Bronchial epithelial cell (primary cell): Measurements from ENCODE around the gene STK31. TPM values are rescaled to one million over a fixed set of nuclear protein-coding genes. Genes with fewer than 3 reads are reported as not detected.

Source experiments
- DNase-seq: peaks from one replicate; pipeline ENCODE4 v3.0.0-alpha.2; 2010; ENCODE audit warnings: low read depth
- FAIRE-seq: peaks from 2 replicates; lab custom pipeline; 2011; peaks lifted over from hg19 to GRCh38; lab: Jason Lieb, UNC
- H3K27me3 ChIP-seq: 2 replicates; pipeline ENCODE4 v1.5.1; 2011; ENCODE audit warnings: low read length; ENCODE audit not compliant: control insufficient read depth, insufficient read depth
- H3K36me3 ChIP-seq: 2 replicates; pipeline ENCODE4 v1.5.1; 2011; ENCODE audit warnings: low read length; ENCODE audit not compliant: control insufficient read depth, insufficient read depth
- H3K4me3 ChIP-seq: 2 replicates; pipeline ENCODE4 v1.5.1; 2011; ENCODE audit warnings: mild to moderate bottlenecking, low read depth, low read length, control low read depth
- CTCF ChIP-seq: IDR thresholded peaks from 2 replicates; pipeline ENCODE4 v1.5.1; 2011; ENCODE audit warnings: mild to moderate bottlenecking, moderate library complexity, low read length, control low read depth, inconsistent platforms; ENCODE audit not compliant: insufficient read depth, severe bottlenecking
- total RNA-seq: library from RNA; depleted of rRNA; stranded (reverse); fragments of >200 nt; gene quantifications from 2 replicates; pipeline ENCODE4 v1.2.1, GENCODE V29; 2014

Gene STK31
- total RNA-seq = under 0.01 and 0.26 TPM in 2 replicates

GRCh38 chr7:23710000-23710399 lies at the start of gene STK31:
Gene STK31 (plus strand): TSS chr7:23710219. CDS start chr7:23710286, 67 bp downstream.
- no peak for TF ChIP-seq CTCF
- FAIRE-seq = no peak
- Histone ChIP-seq H3K36me3 (no peaks in the 10 kb centered on the region), H3K4me3 (no peak within 1 kb of the TSS), H3K27me3 (no peaks in the 10 kb centered on the region)
- DNase-seq = no peak

- no peak for TF ChIP-seq CTCF
- Histone ChIP-seq H3K27me3 (no peaks in the 10 kb centered on the region), H3K36me3 (no peaks in the 10 kb centered on the region), H3K4me3 (no peak overlapping the region)
- DNase-seq (no peak), FAIRE-seq (no peak)
These were observed 48.6 kb upstream of the STK31 start for GRCh38 chr7:23661385-23661784.

- FAIRE-seq = no peak
- Histone ChIP-seq H3K27me3 (no peaks in the 10 kb centered on the region), H3K4me3 (no peak overlapping the region), H3K36me3 (no peaks in the 10 kb centered on the region)
- TF ChIP-seq CTCF = no peak
- no peak for DNase-seq
These were observed 47.7 kb upstream of the STK31 start for GRCh38 chr7:23662124-23662983.

- no peak for TF ChIP-seq CTCF
- Histone ChIP-seq H3K4me3 (no peak overlapping the region), H3K36me3 (no peaks in the 10 kb centered on the region), H3K27me3 (no peaks in the 10 kb centered on the region)
- no peak for DNase-seq
- no peak for FAIRE-seq
These were observed 47.1 kb upstream of the STK31 start for GRCh38 chr7:23662984-23663313.

- no peak for TF ChIP-seq CTCF
- Histone ChIP-seq H3K36me3 (no peaks in the 10 kb centered on the region), H3K4me3 (no peak overlapping the region), H3K27me3 (no peaks in the 10 kb centered on the region)
- no peak for FAIRE-seq
- DNase-seq = no peak
These were observed 45.9 kb upstream of the STK31 start for GRCh38 chr7:23664122-23664521.
